ENCODE data around the gene CDC14B. TPM values are rescaled to one million over a fixed set of nuclear protein-coding genes. Genes with fewer than 3 reads are reported as not detected.

The CDC14B gene
- total RNA-seq, 3 donors from 2014 or later = 14.2 to 21.2 (median 16.2) TPM

DNA sequence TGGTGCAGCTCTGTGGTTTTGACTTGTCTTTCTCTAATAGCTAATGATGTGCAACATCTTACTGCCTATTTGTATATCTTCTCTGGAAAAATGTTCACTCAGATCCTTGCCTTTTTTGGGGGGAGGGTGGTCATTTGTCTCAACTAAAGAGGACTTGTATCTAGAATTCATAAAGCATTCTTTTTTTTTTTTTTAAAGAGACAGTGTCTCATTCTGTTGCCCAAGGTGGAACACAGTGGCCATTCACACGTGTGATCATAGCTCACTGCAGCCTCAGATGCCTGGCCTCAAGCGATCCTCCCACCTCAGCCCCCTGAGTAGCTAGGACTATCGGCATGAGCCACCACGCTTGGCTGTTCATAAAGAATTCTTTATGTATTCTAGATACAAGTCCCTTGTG is 136.4 kb downstream of the CDC14B start:
- DNase-seq = no peak
- Histone ChIP-seq H3K36me3 (ENCODE audit: low read depth) (no peaks in the 10 kb centered on the region), H3K9me3 (no peaks in the 10 kb centered on the region), H3K4me1 (ENCODE audit: low read depth) (no peaks in the 10 kb centered on the region), H3K4me3 (no peak overlapping the region)
- TF ChIP-seq, protein P1, sequence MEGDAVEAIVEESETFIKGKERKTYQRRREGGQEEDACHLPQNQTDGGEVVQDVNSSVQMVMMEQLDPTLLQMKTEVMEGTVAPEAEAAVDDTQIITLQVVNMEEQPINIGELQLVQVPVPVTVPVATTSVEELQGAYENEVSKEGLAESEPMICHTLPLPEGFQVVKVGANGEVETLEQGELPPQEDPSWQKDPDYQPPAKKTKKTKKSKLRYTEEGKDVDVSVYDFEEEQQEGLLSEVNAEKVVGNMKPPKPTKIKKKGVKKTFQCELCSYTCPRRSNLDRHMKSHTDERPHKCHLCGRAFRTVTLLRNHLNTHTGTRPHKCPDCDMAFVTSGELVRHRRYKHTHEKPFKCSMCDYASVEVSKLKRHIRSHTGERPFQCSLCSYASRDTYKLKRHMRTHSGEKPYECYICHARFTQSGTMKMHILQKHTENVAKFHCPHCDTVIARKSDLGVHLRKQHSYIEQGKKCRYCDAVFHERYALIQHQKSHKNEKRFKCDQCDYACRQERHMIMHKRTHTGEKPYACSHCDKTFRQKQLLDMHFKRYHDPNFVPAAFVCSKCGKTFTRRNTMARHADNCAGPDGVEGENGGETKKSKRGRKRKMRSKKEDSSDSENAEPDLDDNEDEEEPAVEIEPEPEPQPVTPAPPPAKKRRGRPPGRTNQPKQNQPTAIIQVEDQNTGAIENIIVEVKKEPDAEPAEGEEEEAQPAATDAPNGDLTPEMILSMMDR (IDR thresholded peaks at IDR 0.05) = no peak
- intact Hi-C loops (cut with DNase I, micrococcal nuclease) = no loop called here
- no peak for ATAC-seq

DNA sequence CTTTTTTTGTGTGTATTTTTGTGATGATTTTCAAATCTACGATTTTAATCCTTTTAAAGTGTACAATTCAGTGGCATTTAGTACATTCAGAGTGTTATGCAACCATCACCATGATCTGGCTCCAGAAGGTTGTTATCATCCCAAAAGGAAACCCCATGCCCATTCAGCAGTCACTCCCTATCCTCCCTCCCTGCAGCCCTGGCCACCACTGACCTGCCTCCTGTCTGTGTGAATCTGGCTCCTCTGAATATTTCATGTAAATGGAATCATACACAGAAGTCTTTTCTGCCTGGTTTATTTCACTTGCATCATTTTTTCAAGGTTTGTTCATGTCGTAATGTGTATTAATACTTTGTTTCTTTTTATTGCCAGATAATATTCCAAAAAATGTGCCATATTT is 137.2 kb downstream of the CDC14B start:
- Histone ChIP-seq H3K4me3 (no peak overlapping the region), H3K36me3 (ENCODE audit: low read depth) (no peaks in the 10 kb centered on the region), H3K4me1 (ENCODE audit: low read depth) (no peaks in the 10 kb centered on the region), H3K9me3 (no peaks in the 10 kb centered on the region)
- TF ChIP-seq, protein P1 (IDR thresholded peaks at IDR 0.05) = no peak
- ATAC-seq (no peak), DNase-seq (no peak)
- intact Hi-C loops (cut with DNase I, micrococcal nuclease) = no loop called here

DNA sequence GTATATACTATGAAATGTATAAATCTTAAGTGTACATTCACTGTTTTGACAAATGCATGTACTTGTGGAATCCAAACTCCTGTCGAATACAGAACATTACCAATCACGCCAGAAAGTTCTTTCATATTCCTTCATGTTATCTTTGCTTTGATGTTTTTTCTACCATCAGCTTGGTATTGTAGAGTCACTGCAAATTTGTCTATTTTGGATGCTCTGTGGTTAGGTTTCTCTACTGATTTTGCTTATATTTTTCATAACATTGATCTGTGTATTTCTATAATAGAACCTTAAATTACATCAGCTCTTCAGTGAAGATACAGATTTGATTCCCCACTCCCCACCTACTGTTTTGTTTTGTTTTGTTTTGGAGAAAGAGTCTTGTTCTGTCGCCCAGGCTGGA is 138.9 kb downstream of the CDC14B start:
- intact Hi-C loops (cut with DNase I, micrococcal nuclease) = no loop called here

DNA sequence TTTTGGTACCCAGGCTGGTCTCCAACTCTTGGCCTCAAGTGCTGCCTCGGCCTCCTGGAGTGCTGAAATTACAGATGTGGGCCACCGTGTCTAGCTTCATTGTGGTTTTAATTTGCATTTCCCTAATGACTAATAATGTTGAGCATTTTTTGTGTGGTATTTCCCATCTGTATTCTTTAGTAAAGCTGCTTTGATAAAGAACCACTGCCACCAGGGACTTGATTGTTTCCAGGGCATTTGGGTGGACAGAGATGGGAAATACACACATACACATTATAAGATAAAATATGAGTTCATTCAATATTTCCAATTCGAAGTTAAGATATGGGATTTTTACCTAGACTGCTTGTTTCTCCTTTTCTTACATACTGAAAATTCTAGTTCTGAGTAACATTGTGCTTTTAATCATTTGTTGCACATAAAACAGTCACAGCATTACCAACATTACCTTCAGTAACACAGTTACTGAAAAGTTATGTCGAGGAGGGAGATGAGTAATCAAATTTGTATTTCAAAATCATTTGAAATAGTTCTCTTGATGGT is 140.7 kb downstream of the CDC14B start:
- TF ChIP-seq, protein P1 (IDR thresholded peaks at IDR 0.05) = no peak
- no peaks in the 10 kb centered on the region for H3K9me3 ChIP-seq
- intact Hi-C loops (cut with DNase I, micrococcal nuclease) = no loop called here

More for the DNA sequence above, 138.9 kb downstream of the CDC14B start:
- no peak for DNase-seq
- TF ChIP-seq, protein P1 (IDR thresholded peaks at IDR 0.05) = no peak
- no peak for ATAC-seq
- Histone ChIP-seq H3K36me3 (ENCODE audit: low read depth) (no peaks in the 10 kb centered on the region), H3K9me3 (no peaks in the 10 kb centered on the region), H3K4me3 (no peak overlapping the region), H3K4me1 (ENCODE audit: low read depth) (no peaks in the 10 kb centered on the region)

DNA sequence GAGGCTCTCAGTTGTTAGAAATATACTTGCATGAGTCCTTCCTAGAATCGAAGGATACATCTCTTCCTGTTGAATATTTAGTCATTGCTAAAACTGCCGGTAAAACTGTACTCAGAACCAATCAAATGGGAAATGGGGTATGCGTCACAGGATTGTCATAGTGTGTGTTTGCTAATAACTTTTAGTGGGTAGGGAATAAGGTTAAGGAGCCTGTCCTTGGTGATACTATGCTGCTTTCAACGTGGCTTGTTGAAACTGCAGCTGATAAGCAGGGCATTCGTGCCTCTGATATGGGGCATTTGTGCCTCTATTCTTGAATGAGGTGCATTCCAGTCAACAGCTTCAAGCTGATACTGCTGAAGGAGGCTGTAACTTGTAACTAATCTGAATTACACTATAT is 143.1 kb downstream of the CDC14B start:
- no peak overlapping the region for H3K4me3 ChIP-seq
- no peaks in the 10 kb centered on the region for H3K36me3 ChIP-seq (ENCODE audit: low read depth)
- intact Hi-C loops (cut with DNase I, micrococcal nuclease) = no loop called here
- no peak for DNase-seq
- TF ChIP-seq, protein P1 (IDR thresholded peaks at IDR 0.05) = no peak
- no peaks in the 10 kb centered on the region for H3K4me1 ChIP-seq (ENCODE audit: low read depth)
- ATAC-seq = no peak
- no peaks in the 10 kb centered on the region for H3K9me3 ChIP-seq

More for the DNA sequence above, 140.7 kb downstream of the CDC14B start:
- no peak for ATAC-seq
- no peak for DNase-seq
- no peaks in the 10 kb centered on the region for H3K36me3 ChIP-seq (ENCODE audit: low read depth)
- no peak overlapping the region for H3K4me3 ChIP-seq
- no peaks in the 10 kb centered on the region for H3K4me1 ChIP-seq (ENCODE audit: low read depth)

DNA sequence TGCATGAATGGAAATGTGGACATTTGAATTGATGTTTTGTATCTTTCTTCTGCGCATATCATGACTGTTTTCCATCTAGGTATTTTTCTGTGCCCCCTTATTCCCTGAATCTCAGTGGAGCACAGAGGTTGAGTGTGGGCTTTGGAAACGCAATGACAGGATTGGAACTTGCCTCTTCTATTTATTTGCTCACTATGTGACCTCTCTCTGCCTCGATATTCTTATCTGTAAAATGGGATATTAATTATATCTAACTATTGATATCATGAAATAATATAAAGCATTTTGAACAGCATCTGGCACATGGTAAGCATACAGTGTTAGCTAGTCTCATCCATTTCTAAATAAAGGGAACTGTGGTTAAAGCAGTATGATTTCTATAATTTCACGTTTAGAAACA is 143.6 kb downstream of the CDC14B start:
- TF ChIP-seq, protein P1 (IDR thresholded peaks at IDR 0.05) = no peak
- Histone ChIP-seq H3K4me1 (ENCODE audit: low read depth) (no peaks in the 10 kb centered on the region), H3K4me3 (no peak overlapping the region), H3K36me3 (ENCODE audit: low read depth) (no peaks in the 10 kb centered on the region), H3K9me3 (no peaks in the 10 kb centered on the region)
- no peak for ATAC-seq
- DNase-seq = no peak
- intact Hi-C loops (cut with DNase I, micrococcal nuclease) = no loop called here
